Loucy (cell line): ENCODE data around the gene MCC.

Experiments used
- EZH2phosphoT487 ChIP-seq: fragments of 200-600 bp; IDR thresholded peaks from 2 replicates; pipeline ENCODE4 v1.6.1; 2018; ENCODE audit warnings: antibody characterized with exemption, mild to moderate bottlenecking, moderate library complexity, borderline replicate concordance
- TF ChIP-seq, protein P1 (sequence below): fragments of 200-600 bp; sonication (generic); conservative IDR thresholded peaks from 2 replicates; pipeline ENCODE4 v1.5.1; 2014; ENCODE audit warnings: mild to moderate bottlenecking, antibody characterized with exemption, low read length

- TF ChIP-seq, protein P1, sequence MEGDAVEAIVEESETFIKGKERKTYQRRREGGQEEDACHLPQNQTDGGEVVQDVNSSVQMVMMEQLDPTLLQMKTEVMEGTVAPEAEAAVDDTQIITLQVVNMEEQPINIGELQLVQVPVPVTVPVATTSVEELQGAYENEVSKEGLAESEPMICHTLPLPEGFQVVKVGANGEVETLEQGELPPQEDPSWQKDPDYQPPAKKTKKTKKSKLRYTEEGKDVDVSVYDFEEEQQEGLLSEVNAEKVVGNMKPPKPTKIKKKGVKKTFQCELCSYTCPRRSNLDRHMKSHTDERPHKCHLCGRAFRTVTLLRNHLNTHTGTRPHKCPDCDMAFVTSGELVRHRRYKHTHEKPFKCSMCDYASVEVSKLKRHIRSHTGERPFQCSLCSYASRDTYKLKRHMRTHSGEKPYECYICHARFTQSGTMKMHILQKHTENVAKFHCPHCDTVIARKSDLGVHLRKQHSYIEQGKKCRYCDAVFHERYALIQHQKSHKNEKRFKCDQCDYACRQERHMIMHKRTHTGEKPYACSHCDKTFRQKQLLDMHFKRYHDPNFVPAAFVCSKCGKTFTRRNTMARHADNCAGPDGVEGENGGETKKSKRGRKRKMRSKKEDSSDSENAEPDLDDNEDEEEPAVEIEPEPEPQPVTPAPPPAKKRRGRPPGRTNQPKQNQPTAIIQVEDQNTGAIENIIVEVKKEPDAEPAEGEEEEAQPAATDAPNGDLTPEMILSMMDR: no peak
- TF ChIP-seq EZH2phosphoT487: no peak
These were observed 487.8 kb downstream of the MCC start for GRCh38 chr5:113000466-113000865.
